IMR-90 (cell line): Measurements from ENCODE around the gene ADCY5.

ENCODE experiments used
- CEBPB ChIP-seq: IDR thresholded peaks from 2 replicates; pipeline ENCODE4 v1.6.1; 2012; ENCODE audit warnings: low read depth, low read length, improper control_type of control experiment
- CTCF ChIP-seq: conservative IDR thresholded peaks from 2 replicates; pipeline ENCODE4 v1.5.1; 2012; ENCODE audit warnings: mild to moderate bottlenecking, low read depth, low read length, improper control_type of control experiment
- ELK1 ChIP-seq: fragments of 150-350 bp; IDR thresholded peaks from 2 replicates; pipeline ENCODE4 v1.6.1; 2016; ENCODE audit warnings: low read depth, mild to moderate bottlenecking, low read length, moderate library complexity, borderline replicate concordance
- FOS ChIP-seq: fragments of 150-350 bp; IDR thresholded peaks from 2 replicates; pipeline ENCODE4 v1.6.1; 2016; ENCODE audit warnings: low read depth, low read length
- MAZ ChIP-seq: IDR thresholded peaks from 2 replicates; pipeline ENCODE4 v1.6.1; 2012; ENCODE audit warnings: low read depth, mild to moderate bottlenecking, low read length, improper control_type of control experiment, moderate library complexity, borderline replicate concordance
- MXI1 ChIP-seq: IDR thresholded peaks from 2 replicates; pipeline ENCODE4 v1.6.1; 2012; ENCODE audit warnings: low read depth, mild to moderate bottlenecking, low read length, moderate library complexity, borderline replicate concordance
- POLR2A ChIP-seq: IDR thresholded peaks from 2 replicates; pipeline ENCODE4 v1.6.1; 2012; ENCODE audit warnings: mild to moderate bottlenecking, low read depth, low read length
- USF2 ChIP-seq: fragments of 150-350 bp; IDR thresholded peaks from 2 replicates; pipeline ENCODE4 v1.6.1; 2017; ENCODE audit warnings: mild to moderate bottlenecking, antibody characterized with exemption, low read length, low read depth

GRCh38 chr3:123397921-123398785, 50.7 kb downstream of the ADCY5 start:
- TF ChIP-seq ELK1, result no peak
- TF ChIP-seq CTCF, result no peak
- no peak for TF ChIP-seq POLR2A
- TF ChIP-seq CEBPB, result no peak
- TF ChIP-seq MXI1, result no peak
- TF ChIP-seq MAZ, result no peak
- no peak for TF ChIP-seq USF2
- no peak for TF ChIP-seq FOS
